Neural crest cell (in vitro differentiated cells): Measurements from ENCODE around the gene BICRA. TPM values are rescaled to one million over a fixed set of nuclear protein-coding genes. Genes with fewer than 3 reads are reported as not detected.

Experiments
- DNase-seq: peaks from one replicate; pipeline ENCODE4 v3.0.0; 2021; ENCODE audit warnings: low read depth, mixed read lengths, low spot score
- H3K27ac Mint-ChIP-seq: one replicate; pipeline ENCODE4 v1.8.0; 2021; ENCODE audit warnings: mild to moderate bottlenecking, mixed read lengths; ENCODE audit not compliant: unreplicated experiment
- H3K27me3 Mint-ChIP-seq: 2 replicates; pipeline ENCODE4 v1.8.0; 2021; ENCODE audit warnings: low read depth, mild to moderate bottlenecking, mixed read lengths
- H3K36me3 Mint-ChIP-seq: 2 replicates; pipeline ENCODE4 v1.8.0; 2021; ENCODE audit warnings: low read depth, mild to moderate bottlenecking, mixed read lengths
- H3K4me1 Mint-ChIP-seq: 2 replicates; pipeline ENCODE4 v1.8.0; 2021; ENCODE audit warnings: mixed read lengths
- H3K4me3 Mint-ChIP-seq: one replicate; pipeline ENCODE4 v1.8.0; 2021; ENCODE audit warnings: mild to moderate bottlenecking, mixed read lengths
- H3K9me3 Mint-ChIP-seq: 2 replicates; pipeline ENCODE4 v1.8.0; 2021; ENCODE audit warnings: mixed read lengths
- total RNA-seq: library from RNA; stranded (reverse); gene quantifications from 2 replicates; pipeline ENCODE4 v1.2.1, GENCODE V29; 2021
- TF ChIP-seq, protein P1 (sequence below): fragments of 200-600 bp; sonication (generic); conservative IDR thresholded peaks from 2 replicates; pipeline ENCODE4 v1.5.0; 2021; ENCODE audit warnings: antibody characterized with exemption, mild to moderate bottlenecking

BICRA gene
- total RNA-seq, 1 donor from 2014 or later, result 28.9 TPM

DNA sequence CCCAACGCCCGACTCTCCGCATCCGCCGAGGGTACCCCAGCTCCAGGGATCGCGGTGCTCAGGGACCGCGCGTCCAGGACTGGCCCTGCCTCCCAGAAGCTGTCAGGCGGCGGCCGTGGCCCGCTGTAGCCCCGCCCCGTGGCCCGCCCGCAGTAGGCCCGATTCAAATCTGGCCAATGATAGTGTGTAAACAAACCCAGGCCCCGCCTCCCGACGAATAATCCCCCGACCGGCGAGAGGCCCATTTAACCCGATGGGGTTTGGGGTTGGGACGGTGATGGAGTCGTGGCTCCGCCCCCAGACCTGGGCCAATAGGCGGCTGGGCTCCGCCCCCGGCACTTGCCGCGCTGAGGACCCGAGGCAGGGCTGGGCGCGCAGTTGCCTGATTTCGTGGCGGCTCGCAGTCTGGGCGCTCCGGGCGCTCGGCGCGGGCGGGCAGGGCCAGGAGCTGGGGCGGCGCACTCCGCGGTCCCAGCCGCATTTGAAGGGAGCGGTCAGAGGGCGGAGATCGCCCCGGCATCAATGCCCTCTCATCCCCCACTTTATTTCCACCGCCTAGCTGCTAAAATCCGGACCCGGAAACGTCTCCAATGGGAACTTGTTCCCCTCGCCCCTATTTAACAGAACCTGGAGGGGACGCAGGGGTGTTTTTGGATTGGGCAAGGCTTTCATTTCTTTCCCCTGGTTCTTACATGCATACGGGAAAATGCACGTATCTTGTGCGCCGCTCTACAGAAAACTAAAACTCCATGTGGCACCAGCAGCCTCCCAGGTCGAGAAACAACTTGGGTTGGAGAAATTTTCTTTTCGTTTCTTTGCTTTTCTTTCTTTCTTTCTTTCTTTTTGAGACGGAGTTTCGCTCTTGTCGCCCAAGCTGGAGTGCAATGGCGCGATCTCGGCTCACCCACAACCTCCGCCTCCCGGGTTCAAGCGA, 8.4 kb upstream of the BICRA start:
- no peak overlapping the region for H3K27ac Mint-ChIP-seq
- TF ChIP-seq, protein P1, sequence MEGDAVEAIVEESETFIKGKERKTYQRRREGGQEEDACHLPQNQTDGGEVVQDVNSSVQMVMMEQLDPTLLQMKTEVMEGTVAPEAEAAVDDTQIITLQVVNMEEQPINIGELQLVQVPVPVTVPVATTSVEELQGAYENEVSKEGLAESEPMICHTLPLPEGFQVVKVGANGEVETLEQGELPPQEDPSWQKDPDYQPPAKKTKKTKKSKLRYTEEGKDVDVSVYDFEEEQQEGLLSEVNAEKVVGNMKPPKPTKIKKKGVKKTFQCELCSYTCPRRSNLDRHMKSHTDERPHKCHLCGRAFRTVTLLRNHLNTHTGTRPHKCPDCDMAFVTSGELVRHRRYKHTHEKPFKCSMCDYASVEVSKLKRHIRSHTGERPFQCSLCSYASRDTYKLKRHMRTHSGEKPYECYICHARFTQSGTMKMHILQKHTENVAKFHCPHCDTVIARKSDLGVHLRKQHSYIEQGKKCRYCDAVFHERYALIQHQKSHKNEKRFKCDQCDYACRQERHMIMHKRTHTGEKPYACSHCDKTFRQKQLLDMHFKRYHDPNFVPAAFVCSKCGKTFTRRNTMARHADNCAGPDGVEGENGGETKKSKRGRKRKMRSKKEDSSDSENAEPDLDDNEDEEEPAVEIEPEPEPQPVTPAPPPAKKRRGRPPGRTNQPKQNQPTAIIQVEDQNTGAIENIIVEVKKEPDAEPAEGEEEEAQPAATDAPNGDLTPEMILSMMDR, result no peak
- peak; percentile 97 for DNase-seq
- peaks cover 15% of the 10 kb centered on the region for H3K4me1 Mint-ChIP-seq
- no peaks in the 10 kb centered on the region for H3K9me3 Mint-ChIP-seq
- peaks cover 47% of the 10 kb centered on the region for H3K27me3 Mint-ChIP-seq
- H3K4me3 Mint-ChIP-seq, result peak overlapping the region; percentile 86
- no peaks in the 10 kb centered on the region for H3K36me3 Mint-ChIP-seq

GRCh38 chr19:47601180-47601904, 7.6 kb upstream of the BICRA start:
- Mint-ChIP-seq H3K27me3 (peaks cover 44% of the 10 kb centered on the region), H3K36me3 (no peaks in the 10 kb centered on the region), H3K9me3 (no peaks in the 10 kb centered on the region), H3K4me3 (peak overlapping the region; percentile 86), H3K4me1 (peaks cover 15% of the 10 kb centered on the region), H3K27ac (no peak overlapping the region)
- no peak for DNase-seq
- TF ChIP-seq, protein P1, result no peak

DNA sequence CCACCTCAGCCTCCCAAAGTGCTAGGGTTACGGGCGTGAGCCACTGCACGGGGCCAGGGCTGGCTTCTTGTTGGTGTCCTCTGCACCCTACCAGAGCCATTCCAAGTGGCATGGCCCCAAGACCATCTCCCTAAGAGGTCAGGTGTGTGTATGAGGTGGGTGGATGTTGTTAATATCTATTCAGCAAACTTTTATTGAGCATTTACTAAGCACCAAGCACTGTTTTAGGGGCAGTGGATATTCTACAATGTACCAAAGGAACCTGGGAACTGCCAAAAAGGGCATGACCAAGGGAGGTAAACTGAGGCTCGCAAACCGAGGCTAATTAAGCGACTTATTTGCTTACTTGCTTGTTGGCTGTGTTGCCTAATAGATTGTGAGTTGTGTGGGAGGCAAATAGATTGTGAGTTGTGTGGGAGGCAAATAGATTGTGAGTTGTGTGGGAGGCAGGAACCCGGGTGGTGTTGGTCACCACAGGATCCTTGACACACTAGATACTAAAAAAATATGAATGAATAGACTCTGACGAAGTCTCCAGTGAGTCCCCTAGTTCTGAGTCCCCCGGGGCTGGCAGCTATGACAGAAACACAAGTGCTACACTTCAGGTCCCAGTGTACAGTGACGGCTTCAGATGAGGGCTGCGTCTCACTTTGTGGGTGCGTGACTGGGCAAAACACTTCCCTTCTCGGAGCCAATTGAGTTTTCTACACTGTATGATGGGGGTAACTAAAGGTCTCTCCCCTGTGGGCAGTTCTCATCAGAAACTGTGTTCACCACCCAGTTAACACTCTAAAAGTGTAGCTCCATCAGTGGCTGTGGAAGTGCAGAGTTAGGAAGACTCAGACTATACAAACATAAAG, 5.0 kb upstream of the BICRA start:
- Mint-ChIP-seq H3K27ac (no peak overlapping the region), H3K4me3 (peak overlapping the region; percentile 82), H3K4me1 (peaks cover 12% of the 10 kb centered on the region), H3K9me3 (no peaks in the 10 kb centered on the region), H3K27me3 (peaks cover 35% of the 10 kb centered on the region), H3K36me3 (no peaks in the 10 kb centered on the region)
- no peak for DNase-seq
- TF ChIP-seq, protein P1, result no peak

DNA sequence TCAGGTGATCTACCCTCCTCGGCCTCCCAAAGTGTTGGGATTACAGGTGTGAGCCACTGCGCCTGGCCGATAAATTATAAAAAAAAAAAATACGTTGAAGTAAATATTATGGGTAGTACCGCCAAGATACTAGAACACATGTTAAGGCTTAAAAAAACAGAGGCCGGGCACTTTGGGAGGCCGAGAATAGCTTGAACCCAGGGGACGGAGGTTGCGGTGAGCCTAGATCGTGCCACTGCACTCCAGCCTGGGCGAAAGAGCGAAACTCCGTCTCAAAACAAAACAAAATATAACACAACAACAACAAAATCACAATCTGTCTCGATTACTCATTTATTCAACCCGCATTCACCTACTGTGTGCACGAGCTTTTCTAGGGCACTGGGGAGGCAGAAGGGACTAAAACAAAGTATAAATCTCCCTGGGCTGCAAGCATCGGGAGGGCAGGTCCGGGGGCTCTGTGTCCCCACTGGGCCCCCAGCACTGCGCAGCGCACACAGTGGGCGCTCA, 1.3 kb upstream of the BICRA start:
- no peaks in the 10 kb centered on the region for H3K9me3 Mint-ChIP-seq
- H3K4me1 Mint-ChIP-seq, result peaks cover 20% of the 10 kb centered on the region
- no peaks in the 10 kb centered on the region for H3K36me3 Mint-ChIP-seq
- peak overlapping the region; percentile 87 for H3K4me3 Mint-ChIP-seq
- H3K27me3 Mint-ChIP-seq, result peaks cover 13% of the 10 kb centered on the region
- no peak for DNase-seq
- peak overlapping the region; percentile 72 for H3K27ac Mint-ChIP-seq
- TF ChIP-seq, protein P1, result no peak
